GM18858 (cell line): Measurements from ENCODE around the gene RPL29.

Source experiments
- ATAC-seq: cut with Tn5 transposase; IDR thresholded peaks from one replicate; pipeline ENCODE4 v1.9.1; 2021; ENCODE audit not compliant: unreplicated experiment

Gene RPL29

GRCh38 chr3:51966016-51966415 lies 29.7 kb downstream of the RPL29 start:
- ATAC-seq, result no peak

- ATAC-seq, result no peak
Measured at GRCh38 chr3:51964521-51964920, 31.2 kb downstream of the RPL29 start.

GRCh38 chr3:51963951-51964451 lies 31.7 kb downstream of the RPL29 start:
- ATAC-seq, result no peak

- no peak for ATAC-seq
Measured at GRCh38 chr3:51962854-51963530, 32.7 kb downstream of the RPL29 start.

GRCh38 chr3:51961602-51962569 lies 33.8 kb downstream of the RPL29 start:
- ATAC-seq, result no peak

GRCh38 chr3:51961011-51961410 lies 34.7 kb downstream of the RPL29 start:
- ATAC-seq, result no peak

GRCh38 chr3:51960386-51960785 lies 35.3 kb downstream of the RPL29 start:
- no peak for ATAC-seq

GRCh38 chr3:51959651-51960050 lies 36.0 kb downstream of the RPL29 start:
- ATAC-seq, result no peak

- ATAC-seq, result no peak
Measured at GRCh38 chr3:51958603-51959521, 36.8 kb downstream of the RPL29 start.

GRCh38 chr3:51957520-51958205 lies 38.0 kb downstream of the RPL29 start:
- ATAC-seq, result no peak

- ATAC-seq, result no peak
Measured at GRCh38 chr3:51955893-51956770, 39.6 kb downstream of the RPL29 start.

GRCh38 chr3:51955175-51955892 lies 40.4 kb downstream of the RPL29 start, which contains the start of gene GPR62:
GPR62 (plus strand) TSS chr3:51955381; CDS start chr3:51955653, 272 bp downstream.
- no peak for ATAC-seq

GRCh38 chr3:51954713-51955112 lies 41.0 kb downstream of the RPL29 start:
- ATAC-seq, result no peak

- ATAC-seq, result no peak
Measured at GRCh38 chr3:51954105-51954504, 41.6 kb downstream of the RPL29 start.

- ATAC-seq, result no peak
Measured at GRCh38 chr3:51953445-51953844, 42.2 kb downstream of the RPL29 start.

- no peak for ATAC-seq
Measured at GRCh38 chr3:51950899-51951298, 44.8 kb downstream of the RPL29 start.

- ATAC-seq, result no peak
Measured at GRCh38 chr3:51949121-51949520, 46.6 kb downstream of the RPL29 start.

- no peak for ATAC-seq
Measured at GRCh38 chr3:51948016-51948580, 47.6 kb downstream of the RPL29 start.
